Lower leg skin (tissue), 4 donors: Measurements from ENCODE around the gene C20orf96. TPM values are rescaled to one million over a fixed set of nuclear protein-coding genes. Genes with fewer than 3 reads are reported as not detected.

Source experiments
- DNase-seq, 2 donors: peaks; one replicate each; pipeline ENCODE4 v3.0.0-alpha.2; 2019; ENCODE audit warnings: low spot score in 2 of 2
- H3K4me3 ChIP-seq: fragments of 200-600 bp; sonication (generic); 2 replicates; pipeline ENCODE4 v1.5.1; 2017; ENCODE audit warnings: mild to moderate bottlenecking, low read depth; ENCODE audit not compliant: poor library complexity, severe bottlenecking
- CTCF ChIP-seq, 3 donors: fragments of 450-650 bp; IDR thresholded peaks; one replicate each; pipeline ENCODE4 v1.5.1; 2016; ENCODE audit warnings: antibody characterized with exemption in 3 of 3, mild to moderate bottlenecking in 3 of 3, moderate library complexity in 2 of 3
- POLR2A ChIP-seq, 2 donors: fragments of 450-650 bp; IDR thresholded peaks; one replicate each; pipeline ENCODE4 v1.6.1; 2016 to 2017; ENCODE audit warnings: antibody characterized with exemption in 2 of 2, mild to moderate bottlenecking in 1 of 2, moderate library complexity in 1 of 2
- whole genome bisulfite sequencing, 2 donors: methylation state at CpG; one replicate each; pipeline ENCODE4 v1.1.5; 2018; 5-methylcytosine and 5-hydroxymethylcytosine counted together
- intact Hi-C: fragments of 100-400 bp; cut with DNase I; formaldehyde crosslinking; loops from one replicate; pipeline ENCODE4 v1.15.0; 2023; ENCODE audit warnings: low total_unique reads
- total RNA-seq, 4 donors: library from RNA; depleted of rRNA; stranded (reverse); fragments of >200 nt; gene quantifications; one replicate each; pipeline ENCODE4 v1.1.0, GENCODE V29; 2016

C20orf96 gene
- total RNA-seq, 4 donors from 2014 or later = 0.36 to 0.59 (median 0.52) TPM; not detected in 1

GRCh38 chr20:328975-329695, 38.6 kb upstream of the C20orf96 start:
- no peak for TF ChIP-seq POLR2A (IDR thresholded peaks at IDR 0.05)
- TF ChIP-seq CTCF (IDR thresholded peaks at IDR 0.05) = no peak
- 54 to 55% methylated on average over 7 of the region's 7 CpGs for WGBS, 2 donors
- intact Hi-C loops = no loop called here
- no peak overlapping the region for H3K4me3 ChIP-seq
- no peak for DNase-seq

- DNase-seq = no peak
- intact Hi-C loops = no loop called here
- TF ChIP-seq CTCF (IDR thresholded peaks at IDR 0.05) = no peak
- TF ChIP-seq POLR2A (IDR thresholded peaks at IDR 0.05) = no peak
- H3K4me3 ChIP-seq = no peak overlapping the region
- WGBS, 2 donors = 39% methylated on average over 31 of the region's 31 CpGs
Observed at GRCh38 chr20:328027-328974, 37.8 kb upstream of the C20orf96 start.

GRCh38 chr20:327186-328026, 36.9 kb upstream of the C20orf96 start:
- H3K4me3 ChIP-seq = peak overlapping the region; percentile 37
- TF ChIP-seq CTCF (IDR thresholded peaks at IDR 0.05) (no peak), POLR2A (IDR thresholded peaks at IDR 0.05) (no peak)
- DNase-seq = peak; percentile 66 to 95
- intact Hi-C loops = no loop called here
- 5 to 9% methylated on average over 25 to 31 of the region's 47 CpGs for WGBS, 2 donors

GRCh38 chr20:326645-327185, 36.2 kb upstream of the C20orf96 start:
- peak; percentile 24 to 90 for DNase-seq
- TF ChIP-seq POLR2A (IDR thresholded peaks at IDR 0.05) = no peak
- no peak for TF ChIP-seq CTCF (IDR thresholded peaks at IDR 0.05)
- WGBS, 2 donors = 0 to 1% methylated on average over 4 to 25 of the region's 38 CpGs
- intact Hi-C loops = no loop called here
- peak overlapping the region; percentile 37 for H3K4me3 ChIP-seq
